C4-2B (cell line): ENCODE data around the gene ULK3.

Source experiments
- CTCF ChIP-seq: fragments of 450-650 bp; conservative IDR thresholded peaks from 2 replicates; pipeline ENCODE4 v1.5.1; 2017; ENCODE audit warnings: mild to moderate bottlenecking
- ZFX ChIP-seq: fragments of 450-650 bp; IDR thresholded peaks from 2 replicates; pipeline ENCODE4 v1.6.1; 2017

- TF ChIP-seq CTCF, result no peak
- TF ChIP-seq ZFX, result no peak
Measured at GRCh38 chr15:74856537-74856936, 13.6 kb upstream of the ULK3 start.
